ENCODE measurements around the gene CHRNA4. TPM values are rescaled to one million over a fixed set of nuclear protein-coding genes. Genes with fewer than 3 reads are reported as not detected.
A peak's percentile ranks its signal among the peaks of the same experiment; 100 is the strongest.

Gene CHRNA4
- total and polyA plus RNA-seq, 2 donors, result 0.79 TPM; not detected in 1

- H3K4me1 ChIP-seq (ENCODE audit: insufficient read depth), result no peaks in the 10 kb centered on the region
- no peak overlapping the region for H3K27ac ChIP-seq (ENCODE audit: low read depth)
- no peaks in the 10 kb centered on the region for H3K36me3 ChIP-seq (ENCODE audit: insufficient read depth)
- WGBS, result 57% methylated on average over 24 of the region's 24 CpGs
- no peak for DNase-seq (ENCODE audit: extremely low spot score)
- H3K4me3 ChIP-seq (ENCODE audit: low read depth, low read length), result no peak overlapping the region
These were observed 41.2 kb upstream of the CHRNA4 start for GRCh38 chr20:63402181-63402859.

GRCh38 chr20:63401384-63402110, 40.4 kb upstream of the CHRNA4 start:
- Histone ChIP-seq H3K27ac (ENCODE audit: low read depth) (no peak overlapping the region), H3K4me1 (ENCODE audit: insufficient read depth) (no peaks in the 10 kb centered on the region), H3K4me3 (ENCODE audit: low read depth, low read length) (no peak overlapping the region), H3K36me3 (ENCODE audit: insufficient read depth) (no peaks in the 10 kb centered on the region)
- 73% methylated on average over 29 of the region's 29 CpGs for WGBS
- DNase-seq (ENCODE audit: extremely low spot score), result no peak

- WGBS, result 78% methylated on average over 44 of the region's 44 CpGs
- no peaks in the 10 kb centered on the region for H3K4me1 ChIP-seq (ENCODE audit: insufficient read depth)
- no peak for DNase-seq (ENCODE audit: extremely low spot score)
- H3K36me3 ChIP-seq (ENCODE audit: insufficient read depth), result no peaks in the 10 kb centered on the region
- no peak overlapping the region for H3K27ac ChIP-seq (ENCODE audit: low read depth)
- H3K4me3 ChIP-seq (ENCODE audit: low read depth, low read length), result no peak overlapping the region
These were observed 39.5 kb upstream of the CHRNA4 start for GRCh38 chr20:63400486-63401210.

GRCh38 chr20:63399596-63400375, 38.6 kb upstream of the CHRNA4 start:
- Histone ChIP-seq H3K4me3 (ENCODE audit: low read depth, low read length) (no peak overlapping the region), H3K4me1 (ENCODE audit: insufficient read depth) (no peaks in the 10 kb centered on the region), H3K36me3 (ENCODE audit: insufficient read depth) (no peaks in the 10 kb centered on the region), H3K27ac (ENCODE audit: low read depth) (no peak overlapping the region)
- DNase-seq (ENCODE audit: extremely low spot score), result no peak
- WGBS, result 88% methylated on average over 41 of the region's 41 CpGs

- DNase-seq (ENCODE audit: extremely low spot score), result no peak
- Histone ChIP-seq H3K4me1 (ENCODE audit: insufficient read depth) (no peaks in the 10 kb centered on the region), H3K27ac (ENCODE audit: low read depth) (no peak overlapping the region), H3K4me3 (ENCODE audit: low read depth, low read length) (no peak overlapping the region), H3K36me3 (ENCODE audit: insufficient read depth) (no peaks in the 10 kb centered on the region)
- 86% methylated on average over 27 of the region's 27 CpGs for WGBS
These were observed 37.8 kb upstream of the CHRNA4 start for GRCh38 chr20:63398744-63399514.

- DNase-seq (ENCODE audit: extremely low spot score), result no peak
- Histone ChIP-seq H3K36me3 (ENCODE audit: insufficient read depth) (no peaks in the 10 kb centered on the region), H3K27ac (ENCODE audit: low read depth) (no peak overlapping the region), H3K4me1 (ENCODE audit: insufficient read depth) (no peaks in the 10 kb centered on the region), H3K4me3 (ENCODE audit: low read depth, low read length) (no peak overlapping the region)
- WGBS, result 88% methylated on average over 25 of the region's 25 CpGs
These were observed 36.8 kb upstream of the CHRNA4 start for GRCh38 chr20:63397946-63398450.

- DNase-seq (ENCODE audit: extremely low spot score), result no peak
- Histone ChIP-seq H3K27ac (ENCODE audit: low read depth) (no peak overlapping the region), H3K4me3 (ENCODE audit: low read depth, low read length) (no peak overlapping the region), H3K4me1 (ENCODE audit: insufficient read depth) (no peaks in the 10 kb centered on the region), H3K36me3 (ENCODE audit: insufficient read depth) (no peaks in the 10 kb centered on the region)
- 84% methylated on average over 30 of the region's 30 CpGs for WGBS
These were observed 36.1 kb upstream of the CHRNA4 start for GRCh38 chr20:63397155-63397843.

GRCh38 chr20:63396300-63396699, 35.2 kb upstream of the CHRNA4 start:
- Histone ChIP-seq H3K27ac (ENCODE audit: low read depth) (no peak overlapping the region), H3K4me1 (ENCODE audit: insufficient read depth) (no peaks in the 10 kb centered on the region), H3K36me3 (ENCODE audit: insufficient read depth) (no peaks in the 10 kb centered on the region), H3K4me3 (ENCODE audit: low read depth, low read length) (no peak overlapping the region)
- WGBS, result 91% methylated on average over 12 of the region's 12 CpGs
- no peak for DNase-seq (ENCODE audit: extremely low spot score)

GRCh38 chr20:63395723-63396122, 34.6 kb upstream of the CHRNA4 start:
- no peak for DNase-seq (ENCODE audit: extremely low spot score)
- no peak overlapping the region for H3K27ac ChIP-seq (ENCODE audit: low read depth)
- H3K36me3 ChIP-seq (ENCODE audit: insufficient read depth), result no peaks in the 10 kb centered on the region
- 60% methylated on average over 14 of the region's 14 CpGs for WGBS
- H3K4me3 ChIP-seq (ENCODE audit: low read depth, low read length), result no peak overlapping the region
- no peaks in the 10 kb centered on the region for H3K4me1 ChIP-seq (ENCODE audit: insufficient read depth)

- no peak for DNase-seq (ENCODE audit: extremely low spot score)
- 74% methylated on average over 22 of the region's 22 CpGs for WGBS
- H3K27ac ChIP-seq (ENCODE audit: low read depth), result no peak overlapping the region
- H3K36me3 ChIP-seq (ENCODE audit: insufficient read depth), result no peaks in the 10 kb centered on the region
- H3K4me3 ChIP-seq (ENCODE audit: low read depth, low read length), result no peak overlapping the region
- H3K4me1 ChIP-seq (ENCODE audit: insufficient read depth), result no peaks in the 10 kb centered on the region
These were observed 33.8 kb upstream of the CHRNA4 start for GRCh38 chr20:63394920-63395455.

- no peak overlapping the region for H3K4me3 ChIP-seq (ENCODE audit: low read depth, low read length)
- WGBS, result 21% methylated on average over 32 of the region's 32 CpGs
- no peaks in the 10 kb centered on the region for H3K36me3 ChIP-seq (ENCODE audit: insufficient read depth)
- H3K4me1 ChIP-seq (ENCODE audit: insufficient read depth), result no peaks in the 10 kb centered on the region
- no peak overlapping the region for H3K27ac ChIP-seq (ENCODE audit: low read depth)
- DNase-seq (ENCODE audit: extremely low spot score), result peak; percentile 47
These were observed 33.1 kb upstream of the CHRNA4 start for GRCh38 chr20:63394069-63394919.
